C4-2B (cell line): Measurements from ENCODE around the gene APH1A.
"Not testable (repeated sequence)": the region's sequence is repeated elsewhere in the genome, so short reads cannot be mapped to it uniquely, and the experiment has no call there.

Experiments used
- CTCF ChIP-seq: fragments of 450-650 bp; conservative IDR thresholded peaks from 2 replicates; pipeline ENCODE4 v1.5.1; 2017; ENCODE audit warnings: mild to moderate bottlenecking
- ZFX ChIP-seq: fragments of 450-650 bp; IDR thresholded peaks from 2 replicates; pipeline ENCODE4 v1.6.1; 2017

- not testable (repeated sequence) for TF ChIP-seq CTCF, ZFX
Observed at GRCh38 chr1:150308585-150308984, 39.8 kb upstream of the APH1A start.
